ENCODE measurements around the gene RIPK4. TPM values are rescaled to one million over a fixed set of nuclear protein-coding genes. Genes with fewer than 3 reads are reported as not detected.

The RIPK4 gene
- total RNA-seq, 1 experiment from 2014 or later, result 24.1 TPM

DNA sequence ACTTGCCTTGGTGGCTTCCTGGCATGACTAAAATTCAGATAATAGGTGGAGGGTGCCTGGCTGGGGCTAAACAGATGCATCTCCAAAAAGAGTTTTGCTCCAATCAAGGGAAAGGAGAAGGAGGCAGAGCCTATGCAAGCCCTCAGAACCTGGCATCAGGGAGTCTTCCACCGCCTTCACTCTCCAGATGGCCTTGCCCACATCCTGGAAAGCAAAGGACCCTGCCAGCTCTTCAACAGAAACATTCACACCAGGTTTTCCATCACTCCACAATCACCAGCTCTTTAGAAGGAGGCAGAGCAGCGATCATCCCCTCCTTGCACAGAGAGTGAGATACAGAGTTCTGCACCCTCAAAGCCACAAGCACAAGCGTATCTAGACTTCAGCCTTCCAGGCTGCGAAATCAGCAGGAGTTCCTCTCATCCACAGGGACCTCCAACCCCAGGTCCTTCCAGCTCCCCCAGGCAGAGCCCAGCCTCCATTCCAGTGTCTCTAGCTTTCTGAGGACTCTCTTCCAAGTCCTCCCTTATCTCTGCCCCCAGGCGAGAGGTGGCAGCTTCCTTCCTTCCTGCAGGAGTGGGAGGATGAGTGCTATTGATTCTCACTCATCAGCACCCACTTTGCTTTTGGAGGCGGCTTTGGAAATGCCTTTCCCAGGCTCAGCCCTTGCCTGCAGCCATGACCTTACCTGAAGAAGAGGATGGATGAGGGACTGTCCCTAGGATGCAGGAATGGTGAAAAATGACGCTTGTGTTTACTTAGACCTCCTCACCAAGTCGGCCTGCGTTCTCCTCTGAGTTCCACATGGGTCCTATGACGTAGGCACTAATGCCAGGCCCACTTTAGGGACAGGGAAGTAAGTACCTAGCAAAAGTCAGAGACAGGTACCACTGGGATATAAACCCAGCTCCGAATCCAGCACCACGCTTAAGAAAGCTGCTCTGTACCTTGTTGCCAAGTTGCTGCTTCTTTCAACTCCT lies 75.4 kb downstream of the RIPK4 start:
- no peaks in the 10 kb centered on the region for H3K9me3 ChIP-seq
- intact Hi-C loops (cut with micrococcal nuclease; ENCODE audit: unreplicated experiment), result no loop called here
- POLR2A ChIA-PET, result interaction anchor here (0.6 kb wide), 1 partner anchor 76 kb away, joined by 9 read pairs; no protein-coding TSS in a partner anchor
- no peaks in the 10 kb centered on the region for H3K36me3 ChIP-seq (ENCODE audit: control insufficient read depth, insufficient read depth, low read length)
- TF ChIP-seq, protein P1, sequence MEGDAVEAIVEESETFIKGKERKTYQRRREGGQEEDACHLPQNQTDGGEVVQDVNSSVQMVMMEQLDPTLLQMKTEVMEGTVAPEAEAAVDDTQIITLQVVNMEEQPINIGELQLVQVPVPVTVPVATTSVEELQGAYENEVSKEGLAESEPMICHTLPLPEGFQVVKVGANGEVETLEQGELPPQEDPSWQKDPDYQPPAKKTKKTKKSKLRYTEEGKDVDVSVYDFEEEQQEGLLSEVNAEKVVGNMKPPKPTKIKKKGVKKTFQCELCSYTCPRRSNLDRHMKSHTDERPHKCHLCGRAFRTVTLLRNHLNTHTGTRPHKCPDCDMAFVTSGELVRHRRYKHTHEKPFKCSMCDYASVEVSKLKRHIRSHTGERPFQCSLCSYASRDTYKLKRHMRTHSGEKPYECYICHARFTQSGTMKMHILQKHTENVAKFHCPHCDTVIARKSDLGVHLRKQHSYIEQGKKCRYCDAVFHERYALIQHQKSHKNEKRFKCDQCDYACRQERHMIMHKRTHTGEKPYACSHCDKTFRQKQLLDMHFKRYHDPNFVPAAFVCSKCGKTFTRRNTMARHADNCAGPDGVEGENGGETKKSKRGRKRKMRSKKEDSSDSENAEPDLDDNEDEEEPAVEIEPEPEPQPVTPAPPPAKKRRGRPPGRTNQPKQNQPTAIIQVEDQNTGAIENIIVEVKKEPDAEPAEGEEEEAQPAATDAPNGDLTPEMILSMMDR (IDR thresholded peaks at IDR 0.05; ENCODE audit: insufficient read depth in 1 of 2, low read depth in 1 of 2, low read length in 1 of 2, severe bottlenecking in 1 of 2, unreplicated experiment in 1 of 2), result no peak
- no TSS peak for BruUV-seq (replicated peaks)
- H3K4me1 ChIP-seq, result peaks cover under 1% of the 10 kb centered on the region; the same call in 1 of the 2 replicates
- Mint-ChIP-seq H3K4me3 (ENCODE audit: unreplicated experiment) (no peak overlapping the region), H3K27ac (ENCODE audit: unreplicated experiment) (no peak overlapping the region), H3K4me1 (ENCODE audit: low read depth, unreplicated experiment) (peaks cover 13% of the 10 kb centered on the region), H3K27me3 (ENCODE audit: insufficient read depth, unreplicated experiment) (no peaks in the 10 kb centered on the region), H3K36me3 (ENCODE audit: insufficient read depth, unreplicated experiment) (no peaks in the 10 kb centered on the region), H3K9me3 (ENCODE audit: unreplicated experiment) (peaks cover 15% of the 10 kb centered on the region)
- CTCF ChIA-PET, result no interaction called here
- DNase-seq, result no peak
- no peaks in the 10 kb centered on the region for H3K27me3 ChIP-seq (replicated peaks; ENCODE audit: control insufficient read depth, insufficient read depth, low read length)
- no peak overlapping the region for H3K4me3 ChIP-seq (ENCODE audit: low read depth, low read length)

Small RNA genes within 50 kb of the gene (microRNA-seq; reads per million reads assigned to microRNA genes)
- 1.1 reads per million for gene MIR6814

Other genes starting within 250 kb of the RIPK4 start
- 5.6 and 8.2 TPM in 2 replicates for gene PRDM15, start 112.3 kb upstream of the RIPK4 start, total RNA-seq (2022)
- 12.6 and 13.5 TPM in 2 replicates for gene C2CD2, start 187.0 kb upstream of the RIPK4 start, total RNA-seq (2022)
- 21.4 and 23.3 TPM in 2 replicates for gene ZBTB21, start 243.3 kb upstream of the RIPK4 start, total RNA-seq (2022)